Skeletal muscle tissue (tissue), 4 donors: ENCODE results near the gene P2RX4. TPM values are rescaled to one million over a fixed set of nuclear protein-coding genes. Genes with fewer than 3 reads are reported as not detected.
"Not testable (repeated sequence)": the region's sequence is repeated elsewhere in the genome, so short reads cannot be mapped to it uniquely, and the experiment has no call there.

Source experiments
- H3K27ac ChIP-seq: one replicate; pipeline ENCODE4 v1.7.0; 2013; ENCODE audit warnings: mild to moderate bottlenecking, low read depth, low read length, inconsistent platforms
- H3K27me3 ChIP-seq, 3 donors: one replicate each; pipeline ENCODE4 v1.7.0; 2013; ENCODE audit warnings: low read length in 3 of 3; ENCODE audit not compliant: control insufficient read depth in 3 of 3, insufficient read depth in 3 of 3
- H3K36me3 ChIP-seq, 3 donors: one replicate each; pipeline ENCODE4 v1.7.0; 2013; ENCODE audit warnings: low read length in 3 of 3; ENCODE audit not compliant: control insufficient read depth in 3 of 3, insufficient read depth in 3 of 3
- H3K4me1 ChIP-seq, 3 donors: one replicate each; pipeline ENCODE4 v1.7.0; 2013; ENCODE audit warnings: low read length in 3 of 3, mild to moderate bottlenecking in 3 of 3; ENCODE audit not compliant: control insufficient read depth in 3 of 3, insufficient read depth in 3 of 3
- H3K4me3 ChIP-seq, 3 donors: one replicate each; pipeline ENCODE4 v1.7.0; 2013; ENCODE audit warnings: low read length in 3 of 3
- H3K9ac ChIP-seq, 3 donors: one replicate each; pipeline ENCODE4 v1.7.0; 2013; ENCODE audit warnings: low read length in 3 of 3, mild to moderate bottlenecking in 3 of 3, moderate library complexity in 2 of 3, low read depth in 1 of 3
- H3K9me3 ChIP-seq, 3 donors: one replicate each; pipeline ENCODE4 v1.7.0; 2013; ENCODE audit warnings: low read length in 3 of 3; ENCODE audit not compliant: control insufficient read depth in 3 of 3
- total RNA-seq: library from RNA; depleted of rRNA; stranded (reverse); fragments of >200 nt; gene quantifications from one replicate; pipeline ENCODE4 v1.2.3, GENCODE V29; 2014
- donor health status: Osteomylitis.

The P2RX4 gene
- total RNA-seq, 1 donor from 2014 or later: 14.6 TPM

DNA sequence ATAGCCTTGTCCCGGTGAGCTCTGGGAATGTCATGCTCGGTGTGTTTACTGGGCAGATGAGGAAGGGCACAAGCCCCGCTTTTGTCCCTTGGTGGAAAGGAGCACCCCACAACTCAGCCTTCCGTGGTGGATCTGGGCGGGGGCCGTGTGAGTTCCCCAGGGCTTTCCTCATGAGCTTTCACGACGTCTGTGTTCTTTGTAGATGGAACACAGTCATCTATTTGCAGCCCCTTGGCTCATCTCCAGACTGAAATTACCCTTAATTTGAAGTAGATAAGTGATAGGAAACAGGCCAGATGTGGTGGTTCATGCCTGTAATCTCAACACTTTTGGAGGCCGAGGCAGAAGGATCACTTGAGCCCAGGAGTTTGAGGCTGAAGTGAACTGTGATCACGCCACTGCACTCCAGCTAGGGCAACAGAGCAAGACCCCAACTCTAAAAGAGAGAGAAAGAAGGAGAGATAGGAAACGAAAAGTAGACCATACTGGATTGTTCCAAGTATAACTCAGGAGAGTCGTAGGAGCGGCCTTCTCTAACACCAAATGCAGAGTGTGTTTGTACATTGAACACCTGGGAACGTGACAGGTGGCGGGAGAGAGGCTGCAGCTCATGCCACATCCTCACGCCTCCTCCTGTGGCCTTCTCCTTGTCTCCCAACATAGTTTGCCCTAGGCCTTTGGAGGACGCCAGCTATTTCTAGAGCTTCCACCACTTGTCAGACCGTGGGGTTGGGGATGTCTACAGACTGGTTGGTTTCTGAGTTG lies 8.8 kb downstream of the P2RX4 start:
- Histone ChIP-seq H3K36me3 (peaks cover 2 to 8% (median 7%) of the 10 kb centered on the region in 3 donors), H3K4me1 (no peaks in the 10 kb centered on the region), H3K27me3 (no peaks in the 10 kb centered on the region), H3K9ac (no peak overlapping the region), H3K9me3 (no peaks in the 10 kb centered on the region), H3K27ac (no peak overlapping the region), H3K4me3 (no peak overlapping the region)

DNA sequence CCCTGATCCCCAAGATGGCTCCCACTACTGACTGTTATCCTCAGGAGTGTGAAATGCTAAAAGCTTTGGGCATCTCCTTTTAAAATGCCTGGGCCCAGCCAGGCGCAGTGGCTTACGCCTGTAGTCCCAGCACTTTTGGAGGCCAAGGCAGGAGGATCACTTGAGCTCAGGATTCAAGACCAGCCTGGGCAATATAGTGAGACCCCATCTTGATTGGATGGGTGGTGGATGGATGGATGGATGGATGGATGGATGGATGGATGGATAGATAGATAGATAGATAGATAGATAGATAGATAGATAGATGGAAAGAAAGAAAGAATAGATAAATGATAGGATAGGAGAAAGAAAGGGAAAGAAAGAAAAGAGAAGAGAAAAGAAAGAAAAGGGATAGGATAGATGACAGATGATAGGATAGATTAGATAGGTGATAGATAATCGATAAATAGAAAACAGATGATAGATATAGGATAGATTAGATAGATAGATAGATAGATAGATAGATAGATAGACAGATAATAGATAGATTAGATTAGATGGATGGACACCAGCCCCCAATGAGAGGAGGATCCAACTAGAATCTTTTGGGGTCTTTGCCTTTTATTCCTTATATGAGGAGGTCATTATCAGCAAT lies 9.5 kb downstream of the P2RX4 start:
- H3K9me3 ChIP-seq: no peaks in the 10 kb centered on the region
- H3K4me1 ChIP-seq: no peaks in the 10 kb centered on the region
- H3K9ac ChIP-seq: no peak overlapping the region
- H3K27ac ChIP-seq: no peak overlapping the region
- peaks cover 2 to 10% (median 7%) of the 10 kb centered on the region in 3 donors for H3K36me3 ChIP-seq
- H3K27me3 ChIP-seq: no peaks in the 10 kb centered on the region
- no peak overlapping the region for H3K4me3 ChIP-seq

DNA sequence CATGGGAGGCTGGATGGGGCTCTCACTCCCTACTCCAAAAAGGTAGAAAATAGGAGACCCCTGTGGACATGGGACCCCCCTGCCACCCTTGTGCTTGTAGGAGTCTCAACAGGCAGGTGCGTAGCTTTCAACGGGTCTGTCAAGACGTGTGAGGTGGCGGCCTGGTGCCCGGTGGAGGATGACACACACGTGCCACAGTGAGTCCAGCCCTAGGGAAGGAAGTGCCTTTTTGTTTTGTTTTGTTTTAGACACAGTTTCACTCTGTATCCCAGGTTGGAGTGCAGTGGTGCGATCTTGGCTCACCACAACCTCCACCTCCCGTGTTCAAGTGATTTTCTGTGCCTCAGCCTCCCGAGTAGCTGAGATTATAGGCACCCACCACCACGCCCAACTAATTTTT lies 12.9 kb downstream of the P2RX4 start:
- Histone ChIP-seq H3K27me3 (no peaks in the 10 kb centered on the region), H3K9me3 (no peaks in the 10 kb centered on the region), H3K4me1 (no peaks in the 10 kb centered on the region), H3K36me3 (peaks cover 2 to 8% (median 6%) of the 10 kb centered on the region in 3 donors), H3K27ac (no peak overlapping the region), H3K9ac (no peak overlapping the region), H3K4me3 (no peak overlapping the region)

DNA sequence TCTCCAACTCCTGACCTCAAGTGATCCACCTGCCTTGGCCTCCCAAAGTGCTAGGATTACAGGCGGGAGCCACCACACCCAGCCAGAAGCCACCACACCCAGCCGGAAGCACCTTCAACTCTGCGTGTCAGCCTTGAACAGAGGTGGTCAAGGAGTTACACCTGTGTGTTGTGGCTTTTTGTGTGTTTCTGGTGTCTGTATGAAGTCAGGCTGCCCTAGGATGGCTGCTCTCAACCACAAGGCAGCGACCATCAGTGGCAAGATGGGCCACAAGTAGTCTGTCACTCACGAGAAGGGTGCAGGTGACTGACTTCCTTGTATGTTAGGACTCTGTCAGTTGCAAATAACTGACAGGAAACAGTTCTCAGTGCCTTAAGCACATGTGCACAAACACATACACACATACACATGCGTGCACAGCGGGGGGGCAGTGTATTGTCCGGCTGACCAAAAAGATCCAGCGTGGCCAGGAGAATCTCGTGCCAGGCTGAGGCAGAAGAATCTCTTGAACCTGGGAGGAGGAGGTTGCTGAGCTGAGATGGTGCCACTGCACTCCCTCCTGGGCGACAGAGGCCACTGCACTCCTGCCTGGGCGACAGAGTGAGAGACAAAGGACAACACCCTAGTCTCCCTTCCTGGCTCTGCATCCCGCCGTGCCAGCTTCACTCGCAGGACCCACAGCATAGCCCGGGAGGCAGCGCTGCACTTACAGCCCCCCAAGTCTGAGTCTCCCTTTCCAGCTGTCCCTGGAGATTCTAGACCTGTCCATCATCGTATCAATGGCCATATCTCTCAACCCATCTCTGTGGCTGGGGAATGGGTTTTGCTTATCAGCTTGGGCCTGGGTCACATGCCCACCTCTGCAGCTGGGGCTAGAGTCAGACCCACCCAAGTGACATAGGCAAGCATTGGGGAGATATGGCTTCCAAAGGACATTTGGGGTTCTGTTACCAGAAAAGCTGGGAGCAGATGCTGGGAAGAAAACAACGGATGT lies 13.7 kb downstream of the P2RX4 start:
- no peak overlapping the region for H3K9ac ChIP-seq
- H3K4me3 ChIP-seq: no peak overlapping the region
- no peak overlapping the region for H3K27ac ChIP-seq
- no peaks in the 10 kb centered on the region for H3K9me3 ChIP-seq
- no peaks in the 10 kb centered on the region for H3K27me3 ChIP-seq
- H3K4me1 ChIP-seq: no peaks in the 10 kb centered on the region
- peaks cover 2 to 7% (median 6%) of the 10 kb centered on the region in 3 donors for H3K36me3 ChIP-seq

DNA sequence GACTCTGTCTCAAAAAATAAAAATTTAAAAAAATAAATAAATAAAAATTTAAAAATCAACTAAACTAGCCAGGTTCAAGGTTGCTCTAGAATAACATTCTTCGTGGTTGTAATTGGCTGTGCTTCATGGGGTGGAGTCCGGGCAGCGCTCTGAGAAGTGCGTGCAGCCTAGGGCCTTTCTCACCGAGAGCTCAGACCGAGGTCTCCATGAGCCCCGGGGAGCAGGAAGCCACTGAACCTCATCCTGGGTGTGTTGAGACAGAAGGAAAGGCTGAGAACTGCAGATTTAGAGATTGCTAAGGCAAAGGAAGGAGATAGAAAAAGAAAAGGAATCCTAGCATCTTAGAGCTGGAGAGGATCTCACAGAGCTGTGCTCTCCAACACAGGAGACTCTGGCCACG lies 14.7 kb downstream of the P2RX4 start:
- Histone ChIP-seq H3K27me3 (no peaks in the 10 kb centered on the region), H3K36me3 (peaks cover 0 to 9% (median 8%) of the 10 kb centered on the region in 3 donors), H3K4me3 (no peak overlapping the region), H3K9ac (peak overlapping the region in 1 of 3 donors; percentile 35), H3K27ac (no peak overlapping the region), H3K9me3 (no peaks in the 10 kb centered on the region), H3K4me1 (no peaks in the 10 kb centered on the region)

- Histone ChIP-seq H3K9me3 (no peaks in the 10 kb centered on the region), H3K27me3 (no peaks in the 10 kb centered on the region), H3K4me1 (no peaks in the 10 kb centered on the region), H3K4me3 (no peak overlapping the region), H3K9ac (no peak overlapping the region), H3K36me3 (peaks cover 0 to 9% (median 8%) of the 10 kb centered on the region in 3 donors), H3K27ac (no peak overlapping the region)
Observed at GRCh38 chr12:121226399-121226798, 16.5 kb downstream of the P2RX4 start.

DNA sequence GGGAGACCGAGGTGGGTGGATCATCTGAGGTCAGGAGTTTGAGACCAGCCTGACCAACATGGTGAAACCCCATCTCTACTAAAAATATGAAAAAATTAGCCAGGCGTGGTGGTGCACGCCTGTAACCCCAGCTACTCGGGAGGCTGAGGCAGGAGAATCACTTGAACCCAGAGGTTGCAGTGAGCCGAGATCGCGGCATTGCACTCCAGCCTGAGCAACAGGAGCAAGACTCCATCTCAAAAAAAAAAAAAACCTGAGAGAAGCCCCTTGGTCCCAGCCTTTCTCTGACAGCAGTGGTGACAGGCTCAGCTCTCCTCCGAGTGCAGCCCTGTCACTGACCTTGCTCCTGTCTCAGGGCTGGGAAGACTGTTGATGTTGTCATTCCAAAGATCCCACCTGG lies 16.9 kb downstream of the P2RX4 start:
- not testable (repeated sequence) for H3K4me3 ChIP-seq, H3K9ac ChIP-seq, H3K27me3 ChIP-seq, H3K4me1 ChIP-seq, H3K9me3 ChIP-seq, H3K27ac ChIP-seq, H3K36me3 ChIP-seq

GRCh38 chr12:121227294-121227693 lies 17.4 kb downstream of the P2RX4 start:
- H3K9me3 ChIP-seq: no peaks in the 10 kb centered on the region
- H3K9ac ChIP-seq: no peak overlapping the region
- H3K4me1 ChIP-seq: no peaks in the 10 kb centered on the region
- H3K27me3 ChIP-seq: no peaks in the 10 kb centered on the region
- H3K4me3 ChIP-seq: no peak overlapping the region
- no peak overlapping the region for H3K27ac ChIP-seq
- H3K36me3 ChIP-seq: peaks cover 0 to 9% (median 8%) of the 10 kb centered on the region in 3 donors

DNA sequence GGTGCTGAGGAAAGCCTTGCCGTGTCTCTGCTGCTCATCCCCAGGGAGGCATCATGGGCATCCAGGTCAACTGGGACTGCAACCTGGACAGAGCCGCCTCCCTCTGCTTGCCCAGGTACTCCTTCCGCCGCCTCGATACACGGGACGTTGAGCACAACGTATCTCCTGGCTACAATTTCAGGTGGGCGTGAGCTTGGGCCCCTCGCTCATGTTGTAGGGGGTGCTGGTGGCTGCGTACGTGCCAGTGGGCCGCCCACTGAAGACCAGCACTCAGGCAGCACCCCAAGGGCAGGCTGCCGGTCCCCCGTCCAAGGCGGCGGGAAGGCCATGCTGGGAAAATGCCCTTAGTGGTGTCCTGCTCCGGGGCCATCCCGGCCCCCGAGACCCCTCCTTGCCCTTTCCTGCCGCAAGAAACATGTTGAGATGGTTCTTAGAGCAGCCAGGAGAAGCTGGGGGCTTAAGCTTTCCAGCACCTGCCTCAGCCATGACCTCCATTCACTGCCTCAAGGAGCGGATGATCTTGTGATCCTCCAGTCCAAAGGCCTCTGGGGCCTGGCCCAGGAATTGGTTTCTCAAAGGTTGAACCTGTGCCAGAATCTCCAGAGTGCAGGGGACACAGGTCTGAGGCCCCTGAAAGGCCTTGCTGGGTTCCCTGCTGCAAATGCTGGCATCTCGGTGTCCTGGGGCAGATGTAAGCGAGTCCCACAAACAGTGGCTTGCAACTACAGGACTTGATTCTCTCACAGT lies 19.2 kb downstream of the P2RX4 start:
- Histone ChIP-seq H3K27me3 (no peaks in the 10 kb centered on the region), H3K9me3 (no peaks in the 10 kb centered on the region), H3K9ac (no peak overlapping the region), H3K4me3 (no peak overlapping the region), H3K36me3 (peaks cover 0 to 5% (median 2%) of the 10 kb centered on the region in 3 donors), H3K4me1 (no peaks in the 10 kb centered on the region), H3K27ac (no peak overlapping the region)
